B cell (primary cell): ENCODE measurements around the gene STYXL1.

Experiments
- CTCF ChIP-seq: fragments of 200-600 bp; IDR thresholded peaks from one replicate; pipeline ENCODE4 v1.8.0; 2022; ENCODE audit warnings: antibody characterized with exemption, mild to moderate bottlenecking
- EZH2 ChIP-seq: IDR thresholded peaks from 2 replicates; pipeline ENCODE4 v1.6.1; 2012; ENCODE audit warnings: borderline replicate concordance, low read depth, mild to moderate bottlenecking, moderate library complexity, low read length; ENCODE audit not compliant: insufficient read depth, poor library complexity, severe bottlenecking

DNA sequence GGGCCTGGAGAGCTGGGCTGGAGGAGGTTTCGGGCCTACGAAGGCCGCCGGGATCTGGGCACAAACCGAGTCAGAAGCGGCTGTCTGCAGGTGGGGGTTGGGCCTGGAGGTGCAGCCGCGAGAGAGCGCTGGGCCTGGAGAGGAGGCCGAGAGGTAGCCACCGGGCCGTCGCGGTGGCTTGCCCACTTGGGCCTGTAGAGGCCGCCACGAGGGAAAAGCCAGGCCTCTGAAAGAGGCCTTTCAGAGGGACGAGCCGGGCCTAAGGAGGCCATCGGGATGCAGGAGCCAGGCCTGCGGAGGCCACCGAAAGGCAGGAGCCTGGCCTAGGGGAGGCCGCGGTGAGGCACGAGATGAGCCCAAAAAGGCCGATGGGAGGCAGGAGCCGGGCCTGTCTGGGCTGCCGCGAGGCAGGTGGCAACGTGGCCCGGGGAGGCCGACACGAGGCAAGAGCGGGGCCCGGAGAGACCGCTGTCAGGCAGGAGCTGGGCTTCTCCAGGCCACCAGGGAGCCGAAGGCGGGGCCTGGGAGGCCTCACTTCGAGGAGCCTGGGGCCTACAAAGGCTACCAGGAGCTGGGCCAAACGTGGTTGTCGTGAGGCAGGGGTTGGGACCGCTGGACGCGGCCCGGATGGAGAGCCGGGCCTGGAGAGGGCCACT lies 25.7 kb upstream of the STYXL1 start:
- TF ChIP-seq CTCF (no peak), EZH2 (no peak)
